Measurements from ENCODE around the gene FAM210A.

GRCh38 chr18:13619505-13620205, 106.7 kb downstream of the FAM210A start:
- no peak for TF ChIP-seq GATA3 (IDR thresholded peaks at IDR 0.05; ENCODE audit: low read depth, low read length)
- TF ChIP-seq GATA2 (IDR thresholded peaks at IDR 0.05; ENCODE audit: low read depth, low read length) = no peak

All from SH-SY5Y (cell line).